ENCODE data around the gene NOC3L. TPM values are rescaled to one million over a fixed set of nuclear protein-coding genes. Genes with fewer than 3 reads are reported as not detected.

The NOC3L gene
- total and polyA plus RNA-seq, 8 donors: 0.58 to 28.5 (median 6.4) TPM

- H3K9me3 ChIP-seq: no peaks in the 10 kb centered on the region
- no peak overlapping the region for H3K4me3 ChIP-seq
- intact Hi-C loops (cut with DNase I; ENCODE audit: low total_unique reads): no loop called here
- 72 to 94% (median 93%) methylated on average over 2 of the region's 2 CpGs for WGBS, 5 donors
- no peak for DNase-seq
- no peaks in the 10 kb centered on the region for H3K4me1 ChIP-seq
- no peaks in the 10 kb centered on the region for H3K27me3 ChIP-seq
- H3K27ac ChIP-seq: no peak overlapping the region
- no peak for TF ChIP-seq POLR2AphosphoS5 (IDR thresholded peaks at IDR 0.05)
- no peak for TF ChIP-seq POLR2A (IDR thresholded peaks at IDR 0.05)
- TF ChIP-seq, protein P1, sequence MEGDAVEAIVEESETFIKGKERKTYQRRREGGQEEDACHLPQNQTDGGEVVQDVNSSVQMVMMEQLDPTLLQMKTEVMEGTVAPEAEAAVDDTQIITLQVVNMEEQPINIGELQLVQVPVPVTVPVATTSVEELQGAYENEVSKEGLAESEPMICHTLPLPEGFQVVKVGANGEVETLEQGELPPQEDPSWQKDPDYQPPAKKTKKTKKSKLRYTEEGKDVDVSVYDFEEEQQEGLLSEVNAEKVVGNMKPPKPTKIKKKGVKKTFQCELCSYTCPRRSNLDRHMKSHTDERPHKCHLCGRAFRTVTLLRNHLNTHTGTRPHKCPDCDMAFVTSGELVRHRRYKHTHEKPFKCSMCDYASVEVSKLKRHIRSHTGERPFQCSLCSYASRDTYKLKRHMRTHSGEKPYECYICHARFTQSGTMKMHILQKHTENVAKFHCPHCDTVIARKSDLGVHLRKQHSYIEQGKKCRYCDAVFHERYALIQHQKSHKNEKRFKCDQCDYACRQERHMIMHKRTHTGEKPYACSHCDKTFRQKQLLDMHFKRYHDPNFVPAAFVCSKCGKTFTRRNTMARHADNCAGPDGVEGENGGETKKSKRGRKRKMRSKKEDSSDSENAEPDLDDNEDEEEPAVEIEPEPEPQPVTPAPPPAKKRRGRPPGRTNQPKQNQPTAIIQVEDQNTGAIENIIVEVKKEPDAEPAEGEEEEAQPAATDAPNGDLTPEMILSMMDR (IDR thresholded peaks at IDR 0.05): no peak
- no peaks in the 10 kb centered on the region for H3K36me3 ChIP-seq
Observed at GRCh38 chr10:94383530-94383929, 20.8 kb upstream of the NOC3L start.

- intact Hi-C loops (cut with DNase I; ENCODE audit: low total_unique reads): no loop called here
Observed at GRCh38 chr10:94376865-94377264, 14.1 kb upstream of the NOC3L start.

DNA sequence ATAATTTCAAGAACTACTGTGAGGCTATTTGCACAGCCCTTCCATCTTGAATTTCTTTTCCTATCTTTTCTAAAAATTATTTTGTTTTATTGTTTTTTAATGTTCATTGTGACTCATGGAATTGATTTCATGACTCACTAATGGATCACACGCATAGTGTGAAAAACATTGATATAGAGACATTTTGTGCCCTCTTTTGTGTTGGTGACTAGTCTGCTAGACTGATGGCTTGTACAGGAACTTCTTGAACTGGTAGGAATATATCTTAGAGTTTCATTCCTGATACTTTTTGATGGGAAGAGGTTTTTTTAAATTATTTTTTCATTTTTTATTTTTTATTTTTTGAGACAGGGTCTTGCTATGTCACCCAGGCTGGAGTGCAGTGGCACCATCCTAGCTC lies 12.6 kb upstream of the NOC3L start:
- Histone ChIP-seq H3K27me3 (peaks cover 0 to 12% (median 0%) of the 10 kb centered on the region in 3 donors), H3K27ac (no peak overlapping the region), H3K36me3 (no peaks in the 10 kb centered on the region), H3K4me1 (no peaks in the 10 kb centered on the region), H3K4me3 (no peak overlapping the region), H3K9me3 (no peaks in the 10 kb centered on the region)
- DNase-seq: no peak
- WGBS, 5 donors: 82 to 94% (median 85%) methylated on average over 1 of the region's 1 CpG
- TF ChIP-seq, protein P1 (IDR thresholded peaks at IDR 0.05): no peak
- TF ChIP-seq EP300 (IDR thresholded peaks at IDR 0.05): no peak
- TF ChIP-seq POLR2A (IDR thresholded peaks at IDR 0.05): no peak
- TF ChIP-seq POLR2AphosphoS5 (IDR thresholded peaks at IDR 0.05): no peak
- intact Hi-C loops (cut with DNase I; ENCODE audit: low total_unique reads): no loop called here

More at GRCh38 chr10:94376865-94377264, 14.1 kb upstream of the NOC3L start:
- no peak for DNase-seq
- no peak overlapping the region for H3K27ac ChIP-seq
- H3K27me3 ChIP-seq: peaks cover 0 to 12% (median 0%) of the 10 kb centered on the region in 3 donors
- H3K4me3 ChIP-seq: no peak overlapping the region
- no peaks in the 10 kb centered on the region for H3K4me1 ChIP-seq
- H3K36me3 ChIP-seq: no peaks in the 10 kb centered on the region
- no peak for TF ChIP-seq POLR2A (IDR thresholded peaks at IDR 0.05)
- TF ChIP-seq POLR2AphosphoS5 (IDR thresholded peaks at IDR 0.05): no peak
- TF ChIP-seq, protein P1 (IDR thresholded peaks at IDR 0.05): no peak
- no peak for TF ChIP-seq EP300 (IDR thresholded peaks at IDR 0.05)
- no peaks in the 10 kb centered on the region for H3K9me3 ChIP-seq
- 30 to 56% (median 34%) methylated on average over 2 of the region's 2 CpGs for WGBS, 5 donors

GRCh38 chr10:94370501-94370900 lies 7.8 kb upstream of the NOC3L start:
- peaks cover 0 to 12% (median 0%) of the 10 kb centered on the region in 3 donors for H3K27me3 ChIP-seq
- H3K9me3 ChIP-seq: no peaks in the 10 kb centered on the region
- no peaks in the 10 kb centered on the region for H3K36me3 ChIP-seq
- intact Hi-C loops (cut with DNase I; ENCODE audit: low total_unique reads): no loop called here
- H3K4me3 ChIP-seq: no peak overlapping the region
- H3K4me1 ChIP-seq: no peaks in the 10 kb centered on the region
- TF ChIP-seq POLR2A (IDR thresholded peaks at IDR 0.05) (no peak), EP300 (IDR thresholded peaks at IDR 0.05) (no peak), POLR2AphosphoS5 (IDR thresholded peaks at IDR 0.05) (no peak)
- TF ChIP-seq, protein P1 (IDR thresholded peaks at IDR 0.05): no peak
- WGBS, 5 donors: 38 to 61% (median 59%) methylated on average over 2 of the region's 2 CpGs
- DNase-seq: no peak
- H3K27ac ChIP-seq: no peak overlapping the region

Data from stomach (tissue), 9 donors.